Measurements from ENCODE around the gene CDKL1. TPM values are rescaled to one million over a fixed set of nuclear protein-coding genes. Genes with fewer than 3 reads are reported as not detected.

The CDKL1 gene
- polyA plus RNA-seq, 1 of the 3 experiments (the other 2 are of a cell fraction), result 2.5 TPM

- POLR2A ChIA-PET, result no interaction called here
- no peak overlapping the region for H2AFZ ChIP-seq (ENCODE audit: low read depth)
- H3K4me3 ChIP-seq (ENCODE audit: low read depth in 2 of 2, low read length in 1 of 2), result no peak overlapping the region
- no peak overlapping the region for H3K27ac ChIP-seq (ENCODE audit: low read depth in 2 of 2, low read length in 1 of 2)
- no peak overlapping the region for H3K9ac ChIP-seq
- WGBS (ENCODE audit: low lambda C conversion rate), result 92% methylated on average over 1 of the region's 1 CpG
- H3K9me3 ChIP-seq, result no peaks in the 10 kb centered on the region
- no peaks in the 10 kb centered on the region for H3F3A ChIP-seq (replicated peaks; ENCODE audit: insufficient read depth)
- CTCF ChIA-PET, result interaction anchor here (0.9 to 1.6 kb wide), 4 partner anchors 9 to 34 kb away, joined by 3 to 7 read pairs (median 4); no protein-coding TSS in a partner anchor
- no peaks in the 10 kb centered on the region; a peak in 1 of 4 replicates for H3K4me1 ChIP-seq (ENCODE audit: control insufficient read depth in 1 of 2, insufficient read depth in 2 of 2, low read depth in 1 of 2, low read length in 1 of 2)
- no peaks in the 10 kb centered on the region for H4K20me1 ChIP-seq (ENCODE audit: insufficient read depth)
- H3K36me3 ChIP-seq (replicated peaks in 1 of 2; ENCODE audit: control insufficient read depth in 1 of 2, insufficient read depth in 2 of 2, low read length in 1 of 2), result peaks cover 0 to 3% of the 10 kb centered on the region in 2 experiments
- no peaks in the 10 kb centered on the region for H3K9me2 ChIP-seq
- H3K27me3 ChIP-seq (ENCODE audit: insufficient read depth), result no peaks in the 10 kb centered on the region
- H3K4me2 ChIP-seq, result no peak overlapping the region
- TF ChIP-seq, protein P1, sequence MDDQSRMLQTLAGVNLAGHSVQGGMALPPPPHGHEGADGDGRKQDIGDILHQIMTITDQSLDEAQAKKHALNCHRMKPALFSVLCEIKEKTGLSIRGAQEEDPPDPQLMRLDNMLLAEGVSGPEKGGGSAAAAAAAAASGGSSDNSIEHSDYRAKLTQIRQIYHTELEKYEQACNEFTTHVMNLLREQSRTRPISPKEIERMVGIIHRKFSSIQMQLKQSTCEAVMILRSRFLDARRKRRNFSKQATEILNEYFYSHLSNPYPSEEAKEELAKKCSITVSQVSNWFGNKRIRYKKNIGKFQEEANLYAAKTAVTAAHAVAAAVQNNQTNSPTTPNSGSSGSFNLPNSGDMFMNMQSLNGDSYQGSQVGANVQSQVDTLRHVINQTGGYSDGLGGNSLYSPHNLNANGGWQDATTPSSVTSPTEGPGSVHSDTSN (IDR thresholded peaks at IDR 0.05), result no peak
- TF ChIP-seq MXI1 (IDR thresholded peaks at IDR 0.05; ENCODE audit: low read depth, low read length) (no peak), EP300 (IDR thresholded peaks at IDR 0.05; ENCODE audit: borderline replicate concordance in 1 of 2, low read depth in 1 of 2, low read length in 1 of 2) (no peak), GATA2 (CRISPR knock-in tag; IDR thresholded peaks at IDR 0.05) (no peak), GABPA (IDR thresholded peaks at IDR 0.05; ENCODE audit: low read depth) (no peak)
- TF ChIP-seq, protein P2, sequence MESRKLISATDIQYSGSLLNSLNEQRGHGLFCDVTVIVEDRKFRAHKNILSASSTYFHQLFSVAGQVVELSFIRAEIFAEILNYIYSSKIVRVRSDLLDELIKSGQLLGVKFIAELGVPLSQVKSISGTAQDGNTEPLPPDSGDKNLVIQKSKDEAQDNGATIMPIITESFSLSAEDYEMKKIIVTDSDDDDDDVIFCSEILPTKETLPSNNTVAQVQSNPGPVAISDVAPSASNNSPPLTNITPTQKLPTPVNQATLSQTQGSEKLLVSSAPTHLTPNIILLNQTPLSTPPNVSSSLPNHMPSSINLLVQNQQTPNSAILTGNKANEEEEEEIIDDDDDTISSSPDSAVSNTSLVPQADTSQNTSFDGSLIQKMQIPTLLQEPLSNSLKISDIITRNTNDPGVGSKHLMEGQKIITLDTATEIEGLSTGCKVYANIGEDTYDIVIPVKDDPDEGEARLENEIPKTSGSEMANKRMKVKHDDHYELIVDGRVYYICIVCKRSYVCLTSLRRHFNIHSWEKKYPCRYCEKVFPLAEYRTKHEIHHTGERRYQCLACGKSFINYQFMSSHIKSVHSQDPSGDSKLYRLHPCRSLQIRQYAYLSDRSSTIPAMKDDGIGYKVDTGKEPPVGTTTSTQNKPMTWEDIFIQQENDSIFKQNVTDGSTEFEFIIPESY (IDR thresholded peaks at IDR 0.05; ENCODE audit: borderline replicate concordance, low read depth), result no peak
- H3K79me2 ChIP-seq (ENCODE audit: insufficient read depth), result no peaks in the 10 kb centered on the region
- no peak for DNase-seq
Observed at GRCh38 chr14:50355692-50356091, 41.0 kb downstream of the CDKL1 start.

- H3K9ac ChIP-seq, result no peak overlapping the region
- H3K4me1 ChIP-seq (ENCODE audit: control insufficient read depth in 1 of 2, insufficient read depth in 2 of 2, low read depth in 1 of 2, low read length in 1 of 2), result no peaks in the 10 kb centered on the region; a peak in 1 of 4 replicates
- TF ChIP-seq, protein P3, sequence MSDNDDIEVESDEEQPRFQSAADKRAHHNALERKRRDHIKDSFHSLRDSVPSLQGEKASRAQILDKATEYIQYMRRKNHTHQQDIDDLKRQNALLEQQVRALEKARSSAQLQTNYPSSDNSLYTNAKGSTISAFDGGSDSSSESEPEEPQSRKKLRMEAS (IDR thresholded peaks at IDR 0.05; ENCODE audit: low read depth), result no peak
- TF ChIP-seq TAF1 (IDR thresholded peaks at IDR 0.05; ENCODE audit: borderline replicate concordance, low read depth, low read length) (no peak), TEAD4 (IDR thresholded peaks at IDR 0.05; ENCODE audit: borderline replicate concordance, insufficient read depth) (no peak), NFIC (IDR thresholded peaks at IDR 0.05; ENCODE audit: borderline replicate concordance) (no peak), ELF1 (IDR thresholded peaks at IDR 0.05) (no peak)
- H2AFZ ChIP-seq (ENCODE audit: low read depth), result no peak overlapping the region
- no peaks in the 10 kb centered on the region for H3K27me3 ChIP-seq (ENCODE audit: insufficient read depth)
- WGBS (ENCODE audit: low lambda C conversion rate), result 45% methylated on average over 1 of the region's 1 CpG
- no peaks in the 10 kb centered on the region for H3K9me3 ChIP-seq
- no peak for DNase-seq
- H3K4me2 ChIP-seq, result no peak overlapping the region
- H3K4me3 ChIP-seq (ENCODE audit: low read depth in 2 of 2, low read length in 1 of 2), result no peak overlapping the region
- ChIA-PET POLR2A (no interaction called here), CTCF (interaction anchor here (0.7 to 1.6 kb wide), 3 partner anchors 10 to 42 kb away, joined by 3 to 5 read pairs (median 3); partner anchors contain the start of gene CDKL1)
- no peaks in the 10 kb centered on the region for H3K79me2 ChIP-seq (ENCODE audit: insufficient read depth)
- H3K36me3 ChIP-seq (replicated peaks in 1 of 2; ENCODE audit: control insufficient read depth in 1 of 2, insufficient read depth in 2 of 2, low read length in 1 of 2), result peaks cover 0 to 3% of the 10 kb centered on the region in 2 experiments
- H3F3A ChIP-seq (replicated peaks; ENCODE audit: insufficient read depth), result no peaks in the 10 kb centered on the region
- H3K27ac ChIP-seq (ENCODE audit: low read depth in 2 of 2, low read length in 1 of 2), result no peak overlapping the region
- no peaks in the 10 kb centered on the region for H3K9me2 ChIP-seq
- H4K20me1 ChIP-seq (ENCODE audit: insufficient read depth), result no peaks in the 10 kb centered on the region
Observed at GRCh38 chr14:50354527-50354926, 42.2 kb downstream of the CDKL1 start.
